ENCODE measurements around the gene OSGEPL1. TPM values are rescaled to one million over a fixed set of nuclear protein-coding genes. Genes with fewer than 3 reads are reported as not detected.
A peak's percentile ranks its signal among the peaks of the same experiment; 100 is the strongest.

OSGEPL1 gene
- total and polyA plus RNA-seq, 2 of the 4 experiments (the other 2 are of a cell fraction): 5.0 to 6.8 TPM

GRCh38 chr2:189702071-189702470, 60.5 kb downstream of the OSGEPL1 start:
- no TSS peak for BruUV-seq (replicated peaks)
- Histone ChIP-seq H4K20me1 (ENCODE audit: insufficient read depth, low read length) (no peaks in the 10 kb centered on the region), H3K18ac (ENCODE audit: low read depth, low read length) (no peak overlapping the region), H2BK15ac (ENCODE audit: low read depth, low read length) (no peak overlapping the region), H4K8ac (ENCODE audit: low read depth in 2 of 2, low read length in 2 of 2) (no peak overlapping the region), H2AK5ac (ENCODE audit: low read depth, low read length) (no peak overlapping the region), H3K27ac (ENCODE audit: insufficient read depth, low read length) (no peak overlapping the region), H3K9me3 (ENCODE audit: control insufficient read depth, insufficient read depth, low read length) (no peaks in the 10 kb centered on the region), H2BK5ac (ENCODE audit: low read depth, low read length, poor library complexity, severe bottlenecking) (no peak overlapping the region), H3K56ac (ENCODE audit: extremely low read depth, insufficient read depth, low read length) (no peak overlapping the region), H4K91ac (ENCODE audit: insufficient read depth, low read depth, low read length) (no peak overlapping the region), H3K4ac (ENCODE audit: low read depth, low read length) (no peak overlapping the region), H3K79me1 (ENCODE audit: low read depth in 1 of 2, low read length in 2 of 2) (no peaks in the 10 kb centered on the region), H3K4me1 (ENCODE audit: control insufficient read depth, insufficient read depth, low read length) (no peaks in the 10 kb centered on the region), H2BK120ac (ENCODE audit: low read depth, low read length) (no peak overlapping the region), H3K9ac (ENCODE audit: low read depth, low read length) (no peak overlapping the region), H3K14ac (replicated peaks; ENCODE audit: low read depth, low read length) (no peak overlapping the region), H3K4me2 (ENCODE audit: low read depth, low read length) (no peak overlapping the region), H3K4me3 (ENCODE audit: insufficient read depth, low read depth, low read length) (no peak overlapping the region), H3K23ac (ENCODE audit: low read depth, low read length) (no peak overlapping the region), H3K9me1 (ENCODE audit: insufficient read depth, low read length) (no peaks in the 10 kb centered on the region), H3K36me3 (ENCODE audit: control insufficient read depth, insufficient read depth, low read length) (no peaks in the 10 kb centered on the region), H2BK20ac (ENCODE audit: low read depth, low read length) (no peak overlapping the region), H2AK9ac (replicated peaks; ENCODE audit: low read depth, low read length, poor library complexity) (no peak overlapping the region), H4K5ac (ENCODE audit: low read depth, low read length) (no peak overlapping the region), H3K27me3 (ENCODE audit: control insufficient read depth, insufficient read depth, low read length) (no peaks in the 10 kb centered on the region), H2AFZ (replicated peaks; ENCODE audit: low read length, poor library complexity) (no peak overlapping the region)
- ChIA-PET CTCF (interaction anchor here (0.7 to 1.5 kb wide), 3 partner anchors 10 to 31 kb away, joined by 3 to 6 read pairs (median 3); no protein-coding TSS in a partner anchor), POLR2A (ENCODE audit: unreplicated experiment) (no interaction called here)
- ATAC-seq (ENCODE audit: low read depth) (no peak), DNase-seq (no peak)
- dilution Hi-C loops (cut with HindIII; ENCODE audit: low sequenced_read_pairs, unreplicated experiment): no loop called here
- intact Hi-C loops (cut with micrococcal nuclease): no loop called here
- TF ChIP-seq CTCF (conservative IDR thresholded peaks at IDR 0.05; ENCODE audit: low read depth, low read length) (peak; percentile 21; the same call in 1 of the 2 replicates), USF2 (IDR thresholded peaks at IDR 0.05; ENCODE audit: low read depth, low read length) (no peak)
- in situ Hi-C loops (cut with MboI; ENCODE audit: low sequenced_read_pairs): no loop called here

Data from IMR-90 (cell line).